Neural cell (in vitro differentiated cells): ENCODE measurements around the gene ANKRD33.

ENCODE experiments used
- CTCF ChIP-seq: fragments of 450-650 bp; IDR thresholded peaks from 2 replicates; pipeline ENCODE4 v1.5.1; 2014; ENCODE audit warnings: antibody characterized with exemption, mild to moderate bottlenecking, moderate library complexity; ENCODE audit not compliant: poor library complexity, severe bottlenecking
- EP300 ChIP-seq: fragments of 450-650 bp; conservative IDR thresholded peaks from 2 replicates; pipeline ENCODE4 v1.6.1; 2014; ENCODE audit warnings: antibody characterized with exemption, mild to moderate bottlenecking, moderate library complexity; ENCODE audit not compliant: poor library complexity, severe bottlenecking

- TF ChIP-seq CTCF: no peak
- TF ChIP-seq EP300: no peak
Observed at GRCh38 chr12:51888316-51889215, 663 bp downstream of the ANKRD33 start.
